H9 (cell line): Measurements from ENCODE around the gene INPP4A. TPM values are rescaled to one million over a fixed set of nuclear protein-coding genes. Genes with fewer than 3 reads are reported as not detected.

Source experiments
- DNase-seq: peaks from one replicate; pipeline ENCODE4 v3.0.0-alpha.2; 2017
- H2AFZ ChIP-seq: one replicate; pipeline ENCODE4 v1.6.1; 2013; ENCODE audit warnings: mild to moderate bottlenecking, low read length, control low read depth, moderate library complexity
- H2AK5ac ChIP-seq: 2 replicates; pipeline ENCODE4 v1.6.1; 2013; ENCODE audit warnings: low read length, control low read depth, mixed read lengths; ENCODE audit not compliant: insufficient read length
- H2BK120ac ChIP-seq: one replicate; pipeline ENCODE4 v1.6.1; 2013; ENCODE audit warnings: low read depth, mild to moderate bottlenecking, low read length, control low read depth, inconsistent platforms; ENCODE audit not compliant: poor library complexity, severe bottlenecking
- H2BK12ac ChIP-seq: 2 replicates; pipeline ENCODE4 v1.6.1; 2013; ENCODE audit warnings: low read length, control low read depth, mixed read lengths, low read depth; ENCODE audit not compliant: insufficient read length
- H2BK15ac ChIP-seq: 2 replicates; pipeline ENCODE4 v1.6.1; 2013; ENCODE audit warnings: low read depth, low read length, control low read depth
- H2BK20ac ChIP-seq: one replicate; pipeline ENCODE4 v1.6.1; 2013; ENCODE audit warnings: low read depth, mild to moderate bottlenecking, low read length, control low read depth, inconsistent platforms; ENCODE audit not compliant: poor library complexity, severe bottlenecking
- H2BK5ac ChIP-seq: 2 replicates; pipeline ENCODE4 v1.6.1; 2013; ENCODE audit warnings: low read length, control low read depth, mixed read lengths; ENCODE audit not compliant: insufficient read length
- H3K14ac ChIP-seq: 2 replicates; pipeline ENCODE4 v1.6.1; 2013; ENCODE audit warnings: low read length, control low read depth; ENCODE audit not compliant: insufficient read depth
- H3K18ac ChIP-seq: 2 replicates; pipeline ENCODE4 v1.6.1; 2013; ENCODE audit warnings: low read depth, mild to moderate bottlenecking, mixed read lengths, low read length, control low read depth; ENCODE audit not compliant: insufficient read length
- H3K23ac ChIP-seq: 2 replicates; pipeline ENCODE4 v1.6.1; 2013; ENCODE audit warnings: low read length, control low read depth, mixed read lengths, low read depth; ENCODE audit not compliant: insufficient read length
- H3K23me2 ChIP-seq: 2 replicates; pipeline ENCODE4 v1.6.1; 2013; ENCODE audit warnings: low read depth, mild to moderate bottlenecking, mixed read lengths, low read length, control low read depth; ENCODE audit not compliant: insufficient read length, poor library complexity, severe bottlenecking
- H3K27ac ChIP-seq: 2 replicates; pipeline ENCODE4 v1.5.1; 2013; ENCODE audit warnings: low read length, control low read depth, mixed read lengths, low read depth; ENCODE audit not compliant: insufficient read length
- H3K27me3 ChIP-seq: 2 replicates; pipeline ENCODE4 v1.6.1; 2013; ENCODE audit warnings: low read length, control low read depth, inconsistent platforms; ENCODE audit not compliant: insufficient read depth
- H3K4ac ChIP-seq: 2 replicates; pipeline ENCODE4 v1.6.1; 2013; ENCODE audit warnings: low read depth, mild to moderate bottlenecking, control low read depth, inconsistent platforms, low read length, moderate library complexity
- H3K4me1 ChIP-seq: 2 replicates; pipeline ENCODE4 v1.6.1; 2013; ENCODE audit warnings: low read length, control low read depth, inconsistent platforms; ENCODE audit not compliant: insufficient read depth
- H3K4me2 ChIP-seq: 2 replicates; pipeline ENCODE4 v1.6.1; 2013; ENCODE audit warnings: low read length, control low read depth, mixed read lengths; ENCODE audit not compliant: insufficient read length, insufficient read depth
- H3K56ac ChIP-seq: 2 replicates; pipeline ENCODE4 v1.6.1; 2013; ENCODE audit warnings: low read depth, mild to moderate bottlenecking, mixed read lengths, low read length, control low read depth; ENCODE audit not compliant: insufficient read length
- H3K79me1 ChIP-seq: 2 replicates; pipeline ENCODE4 v1.6.1; 2013; ENCODE audit warnings: low read depth, mild to moderate bottlenecking, moderate library complexity, low read length, control low read depth, inconsistent platforms; ENCODE audit not compliant: insufficient read depth, poor library complexity, severe bottlenecking
- H3K79me2 ChIP-seq: 2 replicates; pipeline ENCODE4 v1.6.1; 2013; ENCODE audit warnings: low read length, control low read depth, inconsistent platforms; ENCODE audit not compliant: insufficient read depth
- H3K9ac ChIP-seq: 2 replicates; pipeline ENCODE4 v1.6.1; 2013; ENCODE audit warnings: low read length, control low read depth, mixed read lengths; ENCODE audit not compliant: insufficient read length; ENCODE audit errors: extremely low read depth
- H3K9me3 ChIP-seq: one replicate; pipeline ENCODE4 v1.6.1; 2013; ENCODE audit warnings: low read depth, low read length, inconsistent platforms; ENCODE audit not compliant: control insufficient read depth
- H3T11ph ChIP-seq: one replicate; pipeline ENCODE4 v1.6.1; 2013; ENCODE audit warnings: mild to moderate bottlenecking, low read length, control low read depth, inconsistent platforms
- H4K20me1 ChIP-seq: one replicate; pipeline ENCODE4 v1.6.1; 2013; ENCODE audit not compliant: control insufficient read depth, insufficient read length, insufficient read depth
- H4K5ac ChIP-seq: 2 replicates; pipeline ENCODE4 v1.6.1; 2013; ENCODE audit warnings: low read depth, mild to moderate bottlenecking, mixed read lengths, low read length, control low read depth; ENCODE audit not compliant: insufficient read length
- H4K8ac ChIP-seq: replicated peaks from 2 replicates; pipeline ENCODE4 v1.6.1; 2013; ENCODE audit warnings: low read length, control low read depth, mixed read lengths, low read depth; ENCODE audit not compliant: insufficient read length
- H4K91ac ChIP-seq: 2 replicates; pipeline ENCODE4 v1.6.1; 2013; ENCODE audit warnings: low read depth, mild to moderate bottlenecking, moderate library complexity, mixed read lengths, low read length, control low read depth; ENCODE audit not compliant: insufficient read length
- H3K27ac Mint-ChIP-seq, 3 experiments: 2 replicates in 2 of 3; 3 replicates in 1 of 3; pipeline ENCODE4 v1.8.0; 2020 to 2021; ENCODE audit warnings: mixed read lengths in 3 of 3, mild to moderate bottlenecking in 1 of 3, moderate library complexity in 1 of 3
- H3K27me3 Mint-ChIP-seq: 2 replicates; pipeline ENCODE4 v1.8.0; 2021; ENCODE audit warnings: low read depth, mild to moderate bottlenecking, moderate library complexity, mixed read lengths
- H3K36me3 Mint-ChIP-seq, 3 experiments: 2 replicates in 2 of 3; 3 replicates in 1 of 3; pipeline ENCODE4 v1.8.0; 2020 to 2021; ENCODE audit warnings: low read depth in 3 of 3, mixed read lengths in 3 of 3; ENCODE audit not compliant: insufficient read depth in 1 of 3
- H3K4me1 Mint-ChIP-seq, 2 experiments: 2 replicates each; pipeline ENCODE4 v1.8.0; 2020; ENCODE audit warnings: mixed read lengths in 2 of 2
- H3K4me3 Mint-ChIP-seq, 2 experiments: 2 replicates in 1 of 2; 3 replicates in 1 of 2; pipeline ENCODE4 v1.8.0; 2020 to 2021; ENCODE audit warnings: mild to moderate bottlenecking in 2 of 2, mixed read lengths in 2 of 2, moderate library complexity in 1 of 2
- H3K9me3 Mint-ChIP-seq, 2 experiments: 2 replicates in 1 of 2; 3 replicates in 1 of 2; pipeline ENCODE4 v1.8.0; 2020; ENCODE audit warnings: mild to moderate bottlenecking in 2 of 2, mixed read lengths in 2 of 2, moderate library complexity in 1 of 2
- CTCF ChIP-seq: fragments of 200-600 bp; sonication (generic); conservative IDR thresholded peaks from 3 replicates; pipeline ENCODE4 v1.8.0; 2021; ENCODE audit warnings: antibody characterized with exemption, mild to moderate bottlenecking
- WGBS: extraction: QIAGEN DNeasy Blood & Tissue Kit; methylation state at CpG from one replicate; pipeline ENCODE4 v1.1.7; 2013; ENCODE audit warnings: missing lambda C conversion rate, low lambda C conversion rate, mixed read lengths; ENCODE audit not compliant: insufficient read length; ENCODE audit errors: extremely low coverage; 5-methylcytosine and 5-hydroxymethylcytosine counted together
- total RNA-seq: library from RNA; stranded (reverse); gene quantifications from 2 replicates; pipeline ENCODE4 v1.2.1, GENCODE V29; 2021

INPP4A gene
- total RNA-seq, 1 experiment from 2014 or later = 55.2 TPM

DNA sequence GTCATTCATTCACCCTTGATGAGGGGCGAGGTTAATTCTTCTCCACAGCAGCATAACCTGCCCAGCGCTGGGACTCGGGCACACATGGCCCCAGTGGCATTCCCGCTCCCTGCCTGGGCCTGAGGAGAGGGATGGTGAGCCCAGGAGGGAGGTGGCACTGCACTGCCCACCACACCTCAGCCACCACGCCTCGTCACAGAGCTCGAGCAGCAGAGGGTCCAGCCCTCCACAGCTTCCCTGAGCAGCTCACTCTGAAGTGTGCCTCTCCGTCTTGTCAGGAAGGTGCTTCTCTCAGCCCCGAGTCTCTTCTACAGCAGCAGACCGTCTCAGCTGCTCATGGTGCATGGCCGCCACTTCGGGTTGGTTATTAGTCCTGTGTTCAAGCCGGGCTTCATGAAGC, 128.8 kb downstream of the INPP4A start:
- Histone ChIP-seq H2BK12ac (no peak overlapping the region), H3K18ac (no peak overlapping the region), H3K27me3 (no peaks in the 10 kb centered on the region), H3K79me1 (no peaks in the 10 kb centered on the region), H3K79me2 (no peaks in the 10 kb centered on the region), H4K91ac (no peak overlapping the region), H3K56ac (no peak overlapping the region), H3K27ac (no peak overlapping the region), H2AFZ (no peak overlapping the region), H3K4me2 (no peak overlapping the region), H3K23ac (no peak overlapping the region), H2BK5ac (no peak overlapping the region), H3K4me1 (no peaks in the 10 kb centered on the region), H4K8ac (no peak overlapping the region), H3T11ph (no peak overlapping the region), H3K9ac (no peak overlapping the region), H3K14ac (no peak overlapping the region; the same call in 1 of the 2 replicates), H2BK20ac (no peak overlapping the region), H3K23me2 (no peaks in the 10 kb centered on the region), H2AK5ac (no peak overlapping the region), H3K4ac (no peak overlapping the region), H2BK120ac (no peak overlapping the region), H3K9me3 (no peaks in the 10 kb centered on the region), H4K20me1 (no peaks in the 10 kb centered on the region), H4K5ac (no peak overlapping the region), H2BK15ac (no peak overlapping the region)
- TF ChIP-seq CTCF = no peak
- H3K4me3 Mint-ChIP-seq = no peak overlapping the region
- H3K9me3 Mint-ChIP-seq = no peaks in the 10 kb centered on the region; a peak in 1 of 5 replicates
- WGBS = no CpG with 5 or more reads among the region's 13 CpGs
- H3K27ac Mint-ChIP-seq = peak overlapping the region in 1 of 3 experiments; percentile 87; a peak in 1 of 7 replicates
- no peaks in the 10 kb centered on the region for H3K4me1 Mint-ChIP-seq
- DNase-seq = no peak
- peaks cover 2% of the 10 kb centered on the region for H3K27me3 Mint-ChIP-seq
- H3K36me3 Mint-ChIP-seq = peaks cover 10 to 73% (median 49%) of the 10 kb centered on the region in 3 experiments; a peak in 6 of 7 replicates
